ENCODE measurements around the gene STX10. TPM values are rescaled to one million over a fixed set of nuclear protein-coding genes. Genes with fewer than 3 reads are reported as not detected.
A peak's percentile ranks its signal among the peaks of the same experiment; 100 is the strongest.

Gene STX10
- total and polyA plus RNA-seq, 9 of the 15 experiments (the other 6 are each of a cell fraction or from before 2014, with no cell fraction given), result 0.51 to 66.3 (median 31.0) TPM

DNA sequence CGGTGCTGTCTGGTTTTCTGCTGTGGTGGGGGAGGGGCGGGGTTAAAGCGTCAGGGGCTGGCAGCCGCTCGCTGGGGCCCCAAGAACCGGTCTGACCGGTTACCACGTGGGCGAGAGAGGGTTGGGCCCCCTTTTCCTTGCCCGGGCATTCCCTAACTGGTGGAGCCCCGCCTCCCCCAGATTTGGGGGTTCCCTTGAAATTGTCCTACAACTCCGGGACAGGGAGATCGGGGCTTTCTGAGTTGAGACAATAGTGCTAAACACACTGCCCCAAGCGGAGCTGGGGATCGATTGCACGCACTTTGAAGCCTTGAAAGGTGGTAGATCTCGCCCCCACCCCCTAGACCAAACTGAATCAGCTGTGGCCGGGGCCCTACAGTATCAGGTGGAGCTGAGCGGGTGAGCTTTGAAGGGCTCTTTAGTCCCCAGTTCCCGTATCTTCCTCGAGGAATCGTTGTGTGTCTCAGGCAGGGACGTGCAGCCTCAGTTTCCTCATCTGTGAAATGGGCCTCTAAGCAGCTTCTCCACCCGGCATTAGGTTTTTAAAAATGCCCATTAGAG, 4.8 kb upstream of the STX10 start (continued):
- TF ChIP-seq, protein P1, sequence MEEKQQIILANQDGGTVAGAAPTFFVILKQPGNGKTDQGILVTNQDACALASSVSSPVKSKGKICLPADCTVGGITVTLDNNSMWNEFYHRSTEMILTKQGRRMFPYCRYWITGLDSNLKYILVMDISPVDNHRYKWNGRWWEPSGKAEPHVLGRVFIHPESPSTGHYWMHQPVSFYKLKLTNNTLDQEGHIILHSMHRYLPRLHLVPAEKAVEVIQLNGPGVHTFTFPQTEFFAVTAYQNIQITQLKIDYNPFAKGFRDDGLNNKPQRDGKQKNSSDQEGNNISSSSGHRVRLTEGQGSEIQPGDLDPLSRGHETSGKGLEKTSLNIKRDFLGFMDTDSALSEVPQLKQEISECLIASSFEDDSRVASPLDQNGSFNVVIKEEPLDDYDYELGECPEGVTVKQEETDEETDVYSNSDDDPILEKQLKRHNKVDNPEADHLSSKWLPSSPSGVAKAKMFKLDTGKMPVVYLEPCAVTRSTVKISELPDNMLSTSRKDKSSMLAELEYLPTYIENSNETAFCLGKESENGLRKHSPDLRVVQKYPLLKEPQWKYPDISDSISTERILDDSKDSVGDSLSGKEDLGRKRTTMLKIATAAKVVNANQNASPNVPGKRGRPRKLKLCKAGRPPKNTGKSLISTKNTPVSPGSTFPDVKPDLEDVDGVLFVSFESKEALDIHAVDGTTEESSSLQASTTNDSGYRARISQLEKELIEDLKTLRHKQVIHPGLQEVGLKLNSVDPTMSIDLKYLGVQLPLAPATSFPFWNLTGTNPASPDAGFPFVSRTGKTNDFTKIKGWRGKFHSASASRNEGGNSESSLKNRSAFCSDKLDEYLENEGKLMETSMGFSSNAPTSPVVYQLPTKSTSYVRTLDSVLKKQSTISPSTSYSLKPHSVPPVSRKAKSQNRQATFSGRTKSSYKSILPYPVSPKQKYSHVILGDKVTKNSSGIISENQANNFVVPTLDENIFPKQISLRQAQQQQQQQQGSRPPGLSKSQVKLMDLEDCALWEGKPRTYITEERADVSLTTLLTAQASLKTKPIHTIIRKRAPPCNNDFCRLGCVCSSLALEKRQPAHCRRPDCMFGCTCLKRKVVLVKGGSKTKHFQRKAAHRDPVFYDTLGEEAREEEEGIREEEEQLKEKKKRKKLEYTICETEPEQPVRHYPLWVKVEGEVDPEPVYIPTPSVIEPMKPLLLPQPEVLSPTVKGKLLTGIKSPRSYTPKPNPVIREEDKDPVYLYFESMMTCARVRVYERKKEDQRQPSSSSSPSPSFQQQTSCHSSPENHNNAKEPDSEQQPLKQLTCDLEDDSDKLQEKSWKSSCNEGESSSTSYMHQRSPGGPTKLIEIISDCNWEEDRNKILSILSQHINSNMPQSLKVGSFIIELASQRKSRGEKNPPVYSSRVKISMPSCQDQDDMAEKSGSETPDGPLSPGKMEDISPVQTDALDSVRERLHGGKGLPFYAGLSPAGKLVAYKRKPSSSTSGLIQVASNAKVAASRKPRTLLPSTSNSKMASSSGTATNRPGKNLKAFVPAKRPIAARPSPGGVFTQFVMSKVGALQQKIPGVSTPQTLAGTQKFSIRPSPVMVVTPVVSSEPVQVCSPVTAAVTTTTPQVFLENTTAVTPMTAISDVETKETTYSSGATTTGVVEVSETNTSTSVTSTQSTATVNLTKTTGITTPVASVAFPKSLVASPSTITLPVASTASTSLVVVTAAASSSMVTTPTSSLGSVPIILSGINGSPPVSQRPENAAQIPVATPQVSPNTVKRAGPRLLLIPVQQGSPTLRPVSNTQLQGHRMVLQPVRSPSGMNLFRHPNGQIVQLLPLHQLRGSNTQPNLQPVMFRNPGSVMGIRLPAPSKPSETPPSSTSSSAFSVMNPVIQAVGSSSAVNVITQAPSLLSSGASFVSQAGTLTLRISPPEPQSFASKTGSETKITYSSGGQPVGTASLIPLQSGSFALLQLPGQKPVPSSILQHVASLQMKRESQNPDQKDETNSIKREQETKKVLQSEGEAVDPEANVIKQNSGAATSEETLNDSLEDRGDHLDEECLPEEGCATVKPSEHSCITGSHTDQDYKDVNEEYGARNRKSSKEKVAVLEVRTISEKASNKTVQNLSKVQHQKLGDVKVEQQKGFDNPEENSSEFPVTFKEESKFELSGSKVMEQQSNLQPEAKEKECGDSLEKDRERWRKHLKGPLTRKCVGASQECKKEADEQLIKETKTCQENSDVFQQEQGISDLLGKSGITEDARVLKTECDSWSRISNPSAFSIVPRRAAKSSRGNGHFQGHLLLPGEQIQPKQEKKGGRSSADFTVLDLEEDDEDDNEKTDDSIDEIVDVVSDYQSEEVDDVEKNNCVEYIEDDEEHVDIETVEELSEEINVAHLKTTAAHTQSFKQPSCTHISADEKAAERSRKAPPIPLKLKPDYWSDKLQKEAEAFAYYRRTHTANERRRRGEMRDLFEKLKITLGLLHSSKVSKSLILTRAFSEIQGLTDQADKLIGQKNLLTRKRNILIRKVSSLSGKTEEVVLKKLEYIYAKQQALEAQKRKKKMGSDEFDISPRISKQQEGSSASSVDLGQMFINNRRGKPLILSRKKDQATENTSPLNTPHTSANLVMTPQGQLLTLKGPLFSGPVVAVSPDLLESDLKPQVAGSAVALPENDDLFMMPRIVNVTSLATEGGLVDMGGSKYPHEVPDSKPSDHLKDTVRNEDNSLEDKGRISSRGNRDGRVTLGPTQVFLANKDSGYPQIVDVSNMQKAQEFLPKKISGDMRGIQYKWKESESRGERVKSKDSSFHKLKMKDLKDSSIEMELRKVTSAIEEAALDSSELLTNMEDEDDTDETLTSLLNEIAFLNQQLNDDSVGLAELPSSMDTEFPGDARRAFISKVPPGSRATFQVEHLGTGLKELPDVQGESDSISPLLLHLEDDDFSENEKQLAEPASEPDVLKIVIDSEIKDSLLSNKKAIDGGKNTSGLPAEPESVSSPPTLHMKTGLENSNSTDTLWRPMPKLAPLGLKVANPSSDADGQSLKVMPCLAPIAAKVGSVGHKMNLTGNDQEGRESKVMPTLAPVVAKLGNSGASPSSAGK (IDR thresholded peaks at IDR 0.05), result no peak
- TF ChIP-seq NFRKB (IDR thresholded peaks at IDR 0.05; ENCODE audit: low read depth) (no peak), ZNF764 (CRISPR knock-in tag; IDR thresholded peaks at IDR 0.05; ENCODE audit: low read depth) (no peak), TEAD4 (IDR thresholded peaks at IDR 0.05; ENCODE audit: low read length) (peak; percentile 11; the same call in 1 of the 2 replicates), TEAD4 (CRISPR knock-in tag; IDR thresholded peaks at IDR 0.05; ENCODE audit: borderline replicate concordance) (no peak), STAT6 (CRISPR knock-in tag; IDR thresholded peaks at IDR 0.05) (0 out of 2 replicates have a peak, but pooled peaks have one; percentile 89), JUNB (CRISPR knock-in tag; conservative IDR thresholded peaks at IDR 0.05) (no peak), ZNF408 (CRISPR knock-in tag; IDR thresholded peaks at IDR 0.05; ENCODE audit: low read depth) (no peak), LCOR (CRISPR knock-in tag; IDR thresholded peaks at IDR 0.05) (no peak; the same call in 1 of the 2 replicates), RBBP5 (IDR thresholded peaks at IDR 0.05; ENCODE audit: borderline replicate concordance, insufficient read depth, low read length, poor library complexity, severe bottlenecking) (no peak), NFYB (IDR thresholded peaks at IDR 0.05; ENCODE audit: extremely low read depth, insufficient read length) (no peak), SREBF1 (IDR thresholded peaks at IDR 0.05; ENCODE audit: borderline replicate concordance, low read depth, low read length) (no peak), FOXK2 (conservative IDR thresholded peaks at IDR 0.05 in 1 of 2, IDR thresholded peaks at IDR 0.05 in 1 of 2; ENCODE audit: low read depth in 2 of 2) (no peak), KAT8 (IDR thresholded peaks at IDR 0.05; ENCODE audit: low read depth) (no peak), FOXJ3 (CRISPR knock-in tag; IDR thresholded peaks at IDR 0.05) (no peak)

Measured in K562 (cell line).